ENCODE measurements around the gene TMEM79. TPM values are rescaled to one million over a fixed set of nuclear protein-coding genes. Genes with fewer than 3 reads are reported as not detected.

Gene TMEM79
- total RNA-seq, 1 experiment from 2014 or later: 9.1 TPM

- Histone ChIP-seq H3K36me3 (ENCODE audit: insufficient read depth, low read length, poor library complexity, severe bottlenecking) (peaks cover 7% of the 10 kb centered on the region), H3K27ac (ENCODE audit: low read depth, low read length, poor library complexity, severe bottlenecking) (no peak overlapping the region), H3K4me3 (ENCODE audit: low read depth, low read length, poor library complexity, severe bottlenecking) (no peak overlapping the region), H3K4me1 (ENCODE audit: insufficient read depth, low read length, poor library complexity, severe bottlenecking) (peaks cover 6% of the 10 kb centered on the region), H3K27me3 (replicated peaks; ENCODE audit: insufficient read depth, low read depth, low read length, poor library complexity) (no peaks in the 10 kb centered on the region), H3K9me3 (ENCODE audit: low read depth, low read length, poor library complexity, severe bottlenecking) (no peaks in the 10 kb centered on the region)
- no TSS peak for BruUV-seq (replicated peaks)
- intact Hi-C loops (cut with micrococcal nuclease; ENCODE audit: unreplicated experiment): no loop called here
- TF ChIP-seq EZH2 (IDR thresholded peaks at IDR 0.05; ENCODE audit: borderline replicate concordance, low read depth, low read length, poor library complexity, severe bottlenecking) (no peak), CTCF (conservative IDR thresholded peaks at IDR 0.05; ENCODE audit: low read depth, low read length) (no peak)
- no peak for DNase-seq (ENCODE audit: low spot score)
- ChIA-PET CTCF (no interaction called here), POLR2A (ENCODE audit: low non-redundant PET) (no interaction called here)
Measured at GRCh38 chr1:156241311-156241811, 42.8 kb upstream of the TMEM79 start.

DNA sequence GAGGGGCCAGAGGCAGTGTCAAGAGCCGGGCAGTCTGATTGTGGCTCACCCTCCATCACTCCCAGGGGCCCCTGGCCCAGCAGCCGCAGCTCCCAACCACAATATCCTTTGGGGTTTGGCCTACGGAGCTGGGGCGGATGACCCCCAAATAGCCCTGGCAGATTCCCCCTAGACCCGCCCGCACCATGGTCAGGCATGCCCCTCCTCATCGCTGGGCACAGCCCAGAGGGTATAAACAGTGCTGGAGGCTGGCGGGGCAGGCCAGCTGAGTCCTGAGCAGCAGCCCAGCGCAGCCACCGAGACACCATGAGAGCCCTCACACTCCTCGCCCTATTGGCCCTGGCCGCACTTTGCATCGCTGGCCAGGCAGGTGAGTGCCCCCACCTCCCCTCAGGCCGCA, 42.2 kb upstream of the TMEM79 start, which contains the start of gene BGLAP:
BGLAP (plus strand) TSS at position 259 of the 400 bp plus-strand sequence; CDS start at position 307, 48 bp downstream.
- DNase-seq (ENCODE audit: low spot score): no peak
- no peak within 1 kb of the TSS for H3K4me3 ChIP-seq (ENCODE audit: low read depth, low read length, poor library complexity, severe bottlenecking)
- ChIA-PET POLR2A (ENCODE audit: low non-redundant PET) (no interaction called here), CTCF (no interaction called here)
- no peak within 1 kb of the TSS for H3K27ac ChIP-seq (ENCODE audit: low read depth, low read length, poor library complexity, severe bottlenecking)
- no peak for TF ChIP-seq EZH2 (IDR thresholded peaks at IDR 0.05; ENCODE audit: borderline replicate concordance, low read depth, low read length, poor library complexity, severe bottlenecking)
- no peak for TF ChIP-seq CTCF (conservative IDR thresholded peaks at IDR 0.05; ENCODE audit: low read depth, low read length)
- BruUV-seq (replicated peaks): no TSS peak
- intact Hi-C loops (cut with micrococcal nuclease; ENCODE audit: unreplicated experiment): no loop called here
- H3K9me3 ChIP-seq (ENCODE audit: low read depth, low read length, poor library complexity, severe bottlenecking): no peaks in the 10 kb centered on the region
- H3K27me3 ChIP-seq (replicated peaks; ENCODE audit: insufficient read depth, low read depth, low read length, poor library complexity): no peaks in the 10 kb centered on the region
- peaks cover 5% of the 10 kb centered on the region for H3K36me3 ChIP-seq (ENCODE audit: insufficient read depth, low read length, poor library complexity, severe bottlenecking)
- H3K4me1 ChIP-seq (ENCODE audit: insufficient read depth, low read length, poor library complexity, severe bottlenecking): peaks cover 6% of the 10 kb centered on the region

DNA sequence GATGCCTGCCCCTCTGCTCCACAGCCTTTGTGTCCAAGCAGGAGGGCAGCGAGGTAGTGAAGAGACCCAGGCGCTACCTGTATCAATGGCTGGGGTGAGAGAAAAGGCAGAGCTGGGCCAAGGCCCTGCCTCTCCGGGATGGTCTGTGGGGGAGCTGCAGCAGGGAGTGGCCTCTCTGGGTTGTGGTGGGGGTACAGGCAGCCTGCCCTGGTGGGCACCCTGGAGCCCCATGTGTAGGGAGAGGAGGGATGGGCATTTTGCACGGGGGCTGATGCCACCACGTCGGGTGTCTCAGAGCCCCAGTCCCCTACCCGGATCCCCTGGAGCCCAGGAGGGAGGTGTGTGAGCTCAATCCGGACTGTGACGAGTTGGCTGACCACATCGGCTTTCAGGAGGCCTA, 41.4 kb upstream of the TMEM79 start:
- Histone ChIP-seq H3K9me3 (ENCODE audit: low read depth, low read length, poor library complexity, severe bottlenecking) (no peaks in the 10 kb centered on the region), H3K4me1 (ENCODE audit: insufficient read depth, low read length, poor library complexity, severe bottlenecking) (peaks cover 6% of the 10 kb centered on the region), H3K27me3 (replicated peaks; ENCODE audit: insufficient read depth, low read depth, low read length, poor library complexity) (no peaks in the 10 kb centered on the region), H3K27ac (ENCODE audit: low read depth, low read length, poor library complexity, severe bottlenecking) (no peak overlapping the region), H3K4me3 (ENCODE audit: low read depth, low read length, poor library complexity, severe bottlenecking) (no peak overlapping the region), H3K36me3 (ENCODE audit: insufficient read depth, low read length, poor library complexity, severe bottlenecking) (peaks cover 5% of the 10 kb centered on the region)
- intact Hi-C loops (cut with micrococcal nuclease; ENCODE audit: unreplicated experiment): no loop called here
- ChIA-PET CTCF (no interaction called here), POLR2A (ENCODE audit: low non-redundant PET) (no interaction called here)
- no TSS peak for BruUV-seq (replicated peaks)
- no peak for DNase-seq (ENCODE audit: low spot score)
- TF ChIP-seq EZH2 (IDR thresholded peaks at IDR 0.05; ENCODE audit: borderline replicate concordance, low read depth, low read length, poor library complexity, severe bottlenecking) (no peak), CTCF (conservative IDR thresholded peaks at IDR 0.05; ENCODE audit: low read depth, low read length) (no peak)

Measured in A673 (cell line).